PC-9 (cell line): ENCODE results near the gene NTM. TPM values are rescaled to one million over a fixed set of nuclear protein-coding genes. Genes with fewer than 3 reads are reported as not detected.
A peak's percentile ranks its signal among the peaks of the same experiment; 100 is the strongest.

Experiments
- BruUV-seq: library from RNA; stranded (reverse); fragments of 400-500 nt; replicated peaks from 2 replicates; lab custom pipeline; 2021; lab: Mats Ljungman, UMichigan
- CTCF ChIA-PET: fragments of 300-600 bp; sonication (Branson Sonifier 250); formaldehyde crosslinking; loops from one replicate; lab custom pipeline; 2022; ENCODE audit warnings: antibody characterized with exemption; lab: Charles Lee
- POLR2A ChIA-PET: fragments of 300-600 bp; sonication (Branson Sonifier 250); formaldehyde crosslinking; loops from one replicate; lab custom pipeline; 2022; ENCODE audit warnings: antibody characterized with exemption; ENCODE audit not compliant: unreplicated experiment; lab: Charles Lee
- DNase-seq, 2 experiments: peaks; one replicate each; pipeline versions ENCODE4 v3.0.0 to v3.0.0-alpha.2; 2015 to 2022; ENCODE audit warnings: mixed read lengths in 1 of 2
- H2AFZ ChIP-seq: fragments of 200-600 bp; sonication (generic); 2 replicates; pipeline ENCODE4 v1.8.1; 2017; ENCODE audit warnings: antibody characterized with exemption
- H3F3A ChIP-seq: fragments of 200-600 bp; sonication (generic); 2 replicates; pipeline ENCODE4 v1.8.1; 2017; ENCODE audit warnings: antibody characterized with exemption, mild to moderate bottlenecking, low read depth; ENCODE audit not compliant: insufficient read depth
- H3K27ac ChIP-seq: fragments of 200-600 bp; sonication (generic); 2 replicates; pipeline ENCODE4 v1.6.1; 2016; ENCODE audit warnings: mixed run types
- H3K27me3 ChIP-seq: fragments of 200-600 bp; sonication (generic); 2 replicates; pipeline ENCODE4 v1.6.1; 2016; ENCODE audit warnings: low read depth, mixed run types; ENCODE audit not compliant: insufficient read depth
- H3K36me3 ChIP-seq: fragments of 200-600 bp; sonication (generic); 2 replicates; pipeline ENCODE4 v1.6.1; 2016; ENCODE audit warnings: low read depth, mixed run types
- H3K4me1 ChIP-seq: fragments of 200-600 bp; sonication (generic); replicated peaks from 2 replicates; pipeline ENCODE4 v1.6.1; 2016; ENCODE audit warnings: mixed run types; ENCODE audit not compliant: insufficient read depth
- H3K4me2 ChIP-seq: fragments of 200-600 bp; sonication (generic); 2 replicates; pipeline ENCODE4 v1.6.1; 2017; ENCODE audit warnings: mixed run types
- H3K4me3 ChIP-seq: fragments of 200-600 bp; sonication (generic); 2 replicates; pipeline ENCODE4 v1.6.1; 2016; ENCODE audit warnings: mixed run types
- H3K79me2 ChIP-seq: fragments of 200-600 bp; sonication (generic); 2 replicates; pipeline ENCODE4 v1.6.1; 2017; ENCODE audit warnings: low read depth, mixed run types
- H3K9me2 ChIP-seq: fragments of 200-600 bp; sonication (generic); 2 replicates; pipeline ENCODE4 v1.8.1; 2017; ENCODE audit warnings: mild to moderate bottlenecking; ENCODE audit not compliant: insufficient read depth
- H3K9me3 ChIP-seq: fragments of 200-600 bp; sonication (generic); 2 replicates; pipeline ENCODE4 v1.8.1; 2016; ENCODE audit warnings: low read depth; ENCODE audit not compliant: insufficient read depth
- H4K20me1 ChIP-seq: fragments of 200-600 bp; sonication (generic); 2 replicates; pipeline ENCODE4 v1.8.1; 2017; ENCODE audit not compliant: insufficient read depth
- CTCF ChIP-seq: fragments of 200-600 bp; sonication (generic); conservative IDR thresholded peaks from 2 replicates; pipeline ENCODE4 v1.6.1; 2017; ENCODE audit warnings: mixed run types, antibody characterized with exemption, mild to moderate bottlenecking, moderate library complexity
- EZH2 ChIP-seq: fragments of 200-600 bp; sonication (generic); IDR thresholded peaks from 2 replicates; pipeline ENCODE4 v1.8.0; 2017; ENCODE audit warnings: antibody characterized with exemption, low read depth
- intact Hi-C: fragments of 100-400 bp; cut with micrococcal nuclease; formaldehyde crosslinking; loops from one replicate; pipeline ENCODE4 v1.10.0; 2022; ENCODE audit not compliant: unreplicated experiment
- total RNA-seq: library from RNA; stranded (reverse); gene quantifications from 2 replicates; pipeline ENCODE4 v1.2.3, GENCODE V29; 2021

NTM gene
- total RNA-seq, 1 experiment from 2014 or later: not detected

- Histone ChIP-seq H3K4me3 (no peak overlapping the region), H2AFZ (no peak overlapping the region), H3K9me3 (no peaks in the 10 kb centered on the region), H3K4me1 (no peaks in the 10 kb centered on the region), H4K20me1 (no peaks in the 10 kb centered on the region), H3K27ac (no peak overlapping the region), H3K36me3 (no peaks in the 10 kb centered on the region), H3K79me2 (no peaks in the 10 kb centered on the region), H3F3A (no peaks in the 10 kb centered on the region), H3K4me2 (no peak overlapping the region), H3K27me3 (no peaks in the 10 kb centered on the region), H3K9me2 (no peaks in the 10 kb centered on the region)
- DNase-seq: no peak
- intact Hi-C loops: no loop called here
- ChIA-PET POLR2A (no interaction called here), CTCF (no interaction called here)
- no TSS peak for BruUV-seq
- TF ChIP-seq CTCF (peak; percentile 42), EZH2 (no peak)
These were observed 942.3 kb downstream of the NTM start for GRCh38 chr11:132312701-132313111.

GRCh38 chr11:132314911-132315455, 944.6 kb downstream of the NTM start:
- no peaks in the 10 kb centered on the region for H3K36me3 ChIP-seq
- DNase-seq: no peak
- POLR2A ChIA-PET: no interaction called here
- H3K27me3 ChIP-seq: 0 out of 2 replicates have a peak, but pooled peaks cover 4% of the 10 kb centered on the region
- no peak overlapping the region for H3K4me3 ChIP-seq
- CTCF ChIA-PET: no interaction called here
- no peaks in the 10 kb centered on the region for H3K9me3 ChIP-seq
- no TSS peak for BruUV-seq
- no peaks in the 10 kb centered on the region for H3F3A ChIP-seq
- no peak overlapping the region for H3K27ac ChIP-seq
- no peaks in the 10 kb centered on the region for H3K4me1 ChIP-seq
- H4K20me1 ChIP-seq: no peaks in the 10 kb centered on the region
- no peak overlapping the region for H3K4me2 ChIP-seq
- no peaks in the 10 kb centered on the region for H3K79me2 ChIP-seq
- H2AFZ ChIP-seq: no peak overlapping the region
- no peaks in the 10 kb centered on the region for H3K9me2 ChIP-seq
- no peak for TF ChIP-seq CTCF
- no peak for TF ChIP-seq EZH2
- intact Hi-C loops: no loop called here

GRCh38 chr11:132315696-132316095, 945.3 kb downstream of the NTM start:
- Histone ChIP-seq H3K4me1 (no peaks in the 10 kb centered on the region), H4K20me1 (no peaks in the 10 kb centered on the region), H3K9me2 (no peaks in the 10 kb centered on the region), H3K9me3 (no peaks in the 10 kb centered on the region), H3K27me3 (0 out of 2 replicates have a peak, but pooled peaks cover 4% of the 10 kb centered on the region), H3F3A (no peaks in the 10 kb centered on the region), H3K27ac (no peak overlapping the region), H3K4me3 (no peak overlapping the region), H3K4me2 (no peak overlapping the region), H3K36me3 (no peaks in the 10 kb centered on the region), H3K79me2 (no peaks in the 10 kb centered on the region), H2AFZ (no peak overlapping the region)
- ChIA-PET POLR2A (no interaction called here), CTCF (no interaction called here)
- no TSS peak for BruUV-seq
- intact Hi-C loops: no loop called here
- no peak for DNase-seq
- no peak for TF ChIP-seq CTCF
- no peak for TF ChIP-seq EZH2
